ENCODE data around the gene FLNB.

DNA sequence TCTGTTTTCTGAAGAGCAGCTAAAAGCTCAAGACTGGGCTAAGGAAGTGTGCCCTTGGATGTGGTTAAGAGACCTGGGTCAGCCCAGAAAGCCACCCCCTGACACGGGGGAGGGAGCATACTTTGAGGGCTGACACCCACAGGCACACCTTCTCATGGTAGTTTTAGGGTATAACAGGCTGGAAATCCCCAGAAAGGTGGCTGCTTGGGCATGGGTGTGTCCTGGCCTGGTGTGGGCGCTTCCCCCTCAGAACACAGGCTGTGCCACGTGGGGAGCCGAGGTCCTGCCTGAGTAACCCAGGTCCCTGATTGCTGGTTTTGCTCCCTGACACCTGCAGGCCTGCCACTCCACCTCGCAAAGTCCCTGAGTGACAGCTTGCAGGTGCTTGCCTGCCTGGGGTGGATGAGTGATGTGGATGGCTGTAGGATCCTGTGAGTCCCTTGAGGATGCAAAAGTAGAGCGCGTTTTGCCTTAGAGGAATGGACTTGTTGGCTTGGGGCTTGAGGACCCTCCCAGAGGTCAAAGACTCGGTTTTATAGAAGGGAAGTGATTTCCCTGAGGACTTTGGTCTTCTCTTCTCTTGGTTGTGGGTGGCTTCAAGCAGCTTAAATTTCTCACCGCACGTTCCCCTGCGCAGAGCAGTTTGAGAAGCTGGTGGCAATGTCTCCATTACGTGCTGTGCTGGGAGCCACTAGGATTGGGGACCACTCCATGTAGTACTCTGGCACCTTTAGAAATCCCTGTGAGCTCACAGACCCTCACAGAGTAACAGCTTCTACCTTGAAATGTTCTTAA is 108.1 kb downstream of the FLNB start:
- TF ChIP-seq, protein P1, sequence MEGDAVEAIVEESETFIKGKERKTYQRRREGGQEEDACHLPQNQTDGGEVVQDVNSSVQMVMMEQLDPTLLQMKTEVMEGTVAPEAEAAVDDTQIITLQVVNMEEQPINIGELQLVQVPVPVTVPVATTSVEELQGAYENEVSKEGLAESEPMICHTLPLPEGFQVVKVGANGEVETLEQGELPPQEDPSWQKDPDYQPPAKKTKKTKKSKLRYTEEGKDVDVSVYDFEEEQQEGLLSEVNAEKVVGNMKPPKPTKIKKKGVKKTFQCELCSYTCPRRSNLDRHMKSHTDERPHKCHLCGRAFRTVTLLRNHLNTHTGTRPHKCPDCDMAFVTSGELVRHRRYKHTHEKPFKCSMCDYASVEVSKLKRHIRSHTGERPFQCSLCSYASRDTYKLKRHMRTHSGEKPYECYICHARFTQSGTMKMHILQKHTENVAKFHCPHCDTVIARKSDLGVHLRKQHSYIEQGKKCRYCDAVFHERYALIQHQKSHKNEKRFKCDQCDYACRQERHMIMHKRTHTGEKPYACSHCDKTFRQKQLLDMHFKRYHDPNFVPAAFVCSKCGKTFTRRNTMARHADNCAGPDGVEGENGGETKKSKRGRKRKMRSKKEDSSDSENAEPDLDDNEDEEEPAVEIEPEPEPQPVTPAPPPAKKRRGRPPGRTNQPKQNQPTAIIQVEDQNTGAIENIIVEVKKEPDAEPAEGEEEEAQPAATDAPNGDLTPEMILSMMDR (IDR thresholded peaks at IDR 0.05; ENCODE audit: insufficient read depth, low read depth, low read length), result no peak
- no peak for TF ChIP-seq EZH2 (IDR thresholded peaks at IDR 0.05; ENCODE audit: insufficient read depth, low read length)
